HCT116 (cell line): Measurements from ENCODE around the gene PLA2G5. TPM values are rescaled to one million over a fixed set of nuclear protein-coding genes. Genes with fewer than 3 reads are reported as not detected.

ENCODE experiments used
- ATAC-seq: fragments of 200-7000 bp; cut with Tn5 transposase; 2 replicates; pipeline ENCODE4 v1.9.1; 2020; ENCODE audit warnings: mild to moderate bottlenecking, moderate library complexity
- BruUV-seq: library from RNA; stranded (reverse); fragments of 400-500 nt; replicated peaks from 2 replicates; lab custom pipeline; 2021; lab: Mats Ljungman, UMichigan
- CTCF ChIA-PET: fragments of 300-600 bp; sonication (Branson Sonifier 250); formaldehyde crosslinking; loops from one replicate; lab custom pipeline; 2021; ENCODE audit warnings: antibody characterized with exemption; lab: Charles Lee
- POLR2A ChIA-PET: fragments of 300-600, 350-600 bp; sonication (Branson Sonifier 250); formaldehyde crosslinking; loops from one replicate; lab custom pipeline; 2021; ENCODE audit warnings: antibody characterized with exemption; lab: Charles Lee
- RAD21 ChIA-PET, 2 experiments: fragments of 300-600 bp; sonication (Branson Sonifier 250); formaldehyde crosslinking; loops; one replicate each; lab custom pipeline; 2023; ENCODE audit warnings: low total read pairs in 2 of 2; ENCODE audit not compliant: uncharacterized antibody in 2 of 2, unreplicated experiment in 2 of 2, low non-redundant PET in 1 of 2; lab: Charles Lee
- DNase-seq: peaks from one replicate; pipeline ENCODE4 v3.0.0-alpha.2; 2010; ENCODE audit warnings: low read depth, low spot score
- H2AFZ ChIP-seq: fragments of 200-600 bp; shearing (Covaris generic), sonication (generic); 2 replicates; pipeline ENCODE4 v1.6.1; 2017; ENCODE audit warnings: low read depth, mixed run types, mixed read lengths, antibody characterized with exemption, low read length; ENCODE audit not compliant: poor library complexity, severe bottlenecking
- H3K27ac ChIP-seq: 2 replicates; pipeline ENCODE4 v1.5.1; 2012; ENCODE audit warnings: low read depth, low read length
- H3K27me3 ChIP-seq: fragments of 200-600 bp; sonication (generic); 2 replicates; pipeline ENCODE4 v1.6.1; 2016; ENCODE audit warnings: mixed run types, low read length, mixed read lengths; ENCODE audit not compliant: insufficient read depth
- H3K36me3 ChIP-seq, 2 experiments: fragments of 200-500 bp in 1 of 2; fragments of 200-600 bp in 1 of 2; sonication (Bioruptor generic) in 1 of 2; sonication (generic) in 1 of 2; 2 replicates each; pipeline versions ENCODE4 v1.5.1 to v1.6.1; 2014 to 2016; ENCODE audit warnings: low read length in 2 of 2, inconsistent platforms in 1 of 2, mixed read lengths in 1 of 2, mixed run types in 1 of 2; ENCODE audit not compliant: insufficient read depth in 2 of 2, control insufficient read depth in 1 of 2
- H3K4me1 ChIP-seq, 2 experiments: fragments of 200-600 bp in 1 of 2; sonication (generic) in 1 of 2; 2 replicates each; pipeline versions ENCODE4 v1.5.1 to v1.6.1; 2012 to 2017; ENCODE audit warnings: low read length in 2 of 2, inconsistent platforms in 1 of 2, mild to moderate bottlenecking in 1 of 2, mixed read lengths in 1 of 2, mixed run types in 1 of 2, moderate library complexity in 1 of 2; ENCODE audit not compliant: insufficient read depth in 2 of 2, control insufficient read depth in 1 of 2
- H3K4me2 ChIP-seq: fragments of 200-600 bp; sonication (generic); 2 replicates; pipeline ENCODE4 v1.6.1; 2017; ENCODE audit warnings: mixed run types, low read length, mixed read lengths
- H3K4me3 ChIP-seq, 2 experiments: fragments of 200-600 bp in 1 of 2; sonication (generic) in 1 of 2; replicated peaks in 1 of 2; 2 replicates each; pipeline ENCODE4 v1.5.1; 2011 to 2016; ENCODE audit warnings: low read length in 2 of 2, control low read depth in 1 of 2, low read depth in 1 of 2, mild to moderate bottlenecking in 1 of 2, mixed read lengths in 1 of 2, mixed run types in 1 of 2
- H3K79me2 ChIP-seq: fragments of 200-600 bp; sonication (generic); 2 replicates; pipeline ENCODE4 v1.6.1; 2017; ENCODE audit warnings: mild to moderate bottlenecking, mixed run types, low read length, moderate library complexity, mixed read lengths; ENCODE audit not compliant: insufficient read depth
- H3K9ac ChIP-seq: fragments of 200-600 bp; sonication (generic); 2 replicates; pipeline ENCODE4 v1.6.1; 2016; ENCODE audit warnings: low read length, mixed read lengths
- H3K9me2 ChIP-seq: fragments of 200-600 bp; sonication (generic), shearing (Covaris generic); 2 replicates; pipeline ENCODE4 v1.6.1; 2017; ENCODE audit warnings: mixed run types, mild to moderate bottlenecking, moderate library complexity; ENCODE audit not compliant: insufficient read depth
- H3K9me3 ChIP-seq, 2 experiments: fragments of 200-500 bp in 1 of 2; fragments of 200-600 bp in 1 of 2; sonication (Bioruptor generic) in 1 of 2; sonication (generic) in 1 of 2; 2 replicates each; pipeline ENCODE4 v1.6.1; 2014 to 2017; ENCODE audit warnings: low read length in 2 of 2, mixed read lengths in 2 of 2, inconsistent platforms in 1 of 2, low read depth in 1 of 2, mild to moderate bottlenecking in 1 of 2, mixed run types in 1 of 2, moderate library complexity in 1 of 2; ENCODE audit not compliant: control insufficient read depth in 1 of 2, insufficient read depth in 1 of 2
- H4K20me1 ChIP-seq: fragments of 200-600 bp; sonication (generic), shearing (Covaris generic); 2 replicates; pipeline ENCODE4 v1.6.1; 2017; ENCODE audit warnings: mixed run types, mild to moderate bottlenecking, moderate library complexity; ENCODE audit not compliant: insufficient read depth
- CEBPB ChIP-seq: IDR thresholded peaks from 2 replicates; pipeline ENCODE4 v1.6.1; 2012; ENCODE audit warnings: low read depth
- EGR1 ChIP-seq: IDR thresholded peaks from 2 replicates; pipeline ENCODE4 v1.6.1; 2012; ENCODE audit warnings: low read depth
- EZH2 ChIP-seq: fragments of 200-600 bp; sonication (generic); IDR thresholded peaks from 2 replicates; pipeline ENCODE4 v1.6.1; 2017; ENCODE audit warnings: antibody characterized with exemption, mixed run types
- EZH2phosphoT487 ChIP-seq: fragments of 200-600 bp; IDR thresholded peaks from 2 replicates; pipeline ENCODE4 v1.6.1; 2018; ENCODE audit warnings: antibody characterized with exemption, borderline replicate concordance
- FOSL1 ChIP-seq: IDR thresholded peaks from 2 replicates; pipeline ENCODE4 v1.6.1; 2012; ENCODE audit warnings: low read depth
- JUND ChIP-seq: IDR thresholded peaks from 2 replicates; pipeline ENCODE4 v1.6.1; 2012
- MAX ChIP-seq: IDR thresholded peaks from 2 replicates; pipeline ENCODE4 v1.6.1; 2012
- SIN3A ChIP-seq: IDR thresholded peaks from 2 replicates; pipeline ENCODE4 v1.6.1; 2012; ENCODE audit warnings: low read depth
- SP1 ChIP-seq: IDR thresholded peaks from 2 replicates; pipeline ENCODE4 v1.6.1; 2012; ENCODE audit warnings: low read depth
- TCF7L2 ChIP-seq: IDR thresholded peaks from 2 replicates; pipeline ENCODE4 v1.7.0; 2011; ENCODE audit warnings: borderline replicate concordance, inconsistent platforms; ENCODE audit not compliant: insufficient read depth, insufficient read length; ENCODE audit errors: extremely low read depth
- YY1 ChIP-seq: IDR thresholded peaks from 2 replicates; pipeline ENCODE4 v1.6.1; 2011; ENCODE audit warnings: low read length, low read depth, moderate library complexity, mild to moderate bottlenecking; ENCODE audit not compliant: insufficient replicate concordance; ENCODE audit errors: extremely low read depth
- ZBTB33 ChIP-seq: IDR thresholded peaks from 2 replicates; pipeline ENCODE4 v1.6.1; 2011; ENCODE audit warnings: mild to moderate bottlenecking, low read length, moderate library complexity; ENCODE audit not compliant: insufficient replicate concordance; ENCODE audit errors: extremely low read depth
- ZFX ChIP-seq: fragments of 450-650 bp; IDR thresholded peaks from 2 replicates; pipeline ENCODE4 v1.6.1; 2017
- ZNF274 ChIP-seq: fragments of 200-500 bp; sonication (Bioruptor generic); IDR thresholded peaks from 2 replicates; pipeline ENCODE4 v1.6.1; 2014; ENCODE audit warnings: mild to moderate bottlenecking, low read depth, low read length, inconsistent platforms
- intact Hi-C: fragments of 100-400 bp; cut with micrococcal nuclease; formaldehyde crosslinking; loops from 2 replicates; pipeline ENCODE4 v1.10.0; 2022
- total RNA-seq: library from RNA; stranded (reverse); gene quantifications from one replicate; pipeline ENCODE4 v1.2.1, GENCODE V29; 2021; ENCODE audit not compliant: unreplicated experiment
- TF ChIP-seq, protein P1 (sequence below): IDR thresholded peaks from 2 replicates; pipeline ENCODE4 v1.6.1; 2012
- TF ChIP-seq, protein P2 (sequence below): IDR thresholded peaks from 2 replicates; pipeline ENCODE4 v1.6.1; 2012; ENCODE audit warnings: low read depth

Gene PLA2G5
- total RNA-seq, 1 experiment from 2014 or later, result not detected

DNA sequence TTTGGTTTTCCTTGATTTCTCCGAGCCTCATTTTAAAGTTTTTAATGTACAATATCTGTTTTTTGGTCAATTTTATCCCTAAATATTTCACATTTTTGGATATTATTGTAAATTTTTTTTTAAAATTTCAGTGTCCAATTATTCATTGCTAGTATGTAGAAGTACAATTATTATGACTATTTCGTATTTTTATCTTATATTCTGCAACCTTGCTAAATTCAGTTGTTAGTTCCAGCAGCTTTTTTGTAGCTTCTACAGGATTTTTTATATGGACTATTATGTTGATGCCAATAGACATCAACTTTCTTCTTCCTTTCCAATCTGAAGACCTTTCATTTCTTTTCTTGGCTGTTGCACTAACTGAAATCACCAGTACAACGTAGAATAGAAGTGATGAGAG lies 65.0 kb downstream of the PLA2G5 start:
- no TSS peak for BruUV-seq
- Histone ChIP-seq H3K79me2 (no peaks in the 10 kb centered on the region), H3K4me1 (peaks cover 4 to 11% of the 10 kb centered on the region in 2 experiments; a peak in 3 of 4 replicates), H3K27ac (no peak overlapping the region), H2AFZ (no peak overlapping the region), H3K27me3 (no peaks in the 10 kb centered on the region), H3K4me3 (no peak overlapping the region), H3K36me3 (no peaks in the 10 kb centered on the region), H3K9me2 (no peaks in the 10 kb centered on the region), H3K4me2 (no peak overlapping the region), H3K9me3 (no peaks in the 10 kb centered on the region), H3K9ac (no peak overlapping the region), H4K20me1 (no peaks in the 10 kb centered on the region)
- POLR2A ChIA-PET, result no interaction called here
- no peak for DNase-seq
- CTCF ChIA-PET, result no interaction called here
- intact Hi-C loops, result no loop called here
- RAD21 ChIA-PET, result no interaction called here
- ATAC-seq, result no peak
- TF ChIP-seq FOSL1, result no peak
- no peak for TF ChIP-seq SP1
- TF ChIP-seq JUND, result no peak
- TF ChIP-seq EZH2phosphoT487, result no peak
- TF ChIP-seq ZBTB33, result no peak
- no peak for TF ChIP-seq ZFX
- TF ChIP-seq ZNF274, result no peak
- TF ChIP-seq EGR1, result no peak
- no peak for TF ChIP-seq CEBPB
- TF ChIP-seq MAX, result no peak
- TF ChIP-seq YY1, result no peak
- no peak for TF ChIP-seq EZH2
- TF ChIP-seq, protein P1, sequence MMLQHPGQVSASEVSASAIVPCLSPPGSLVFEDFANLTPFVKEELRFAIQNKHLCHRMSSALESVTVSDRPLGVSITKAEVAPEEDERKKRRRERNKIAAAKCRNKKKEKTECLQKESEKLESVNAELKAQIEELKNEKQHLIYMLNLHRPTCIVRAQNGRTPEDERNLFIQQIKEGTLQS, result no peak
- TF ChIP-seq SIN3A, result no peak
- no peak for TF ChIP-seq TCF7L2
- TF ChIP-seq, protein P2, sequence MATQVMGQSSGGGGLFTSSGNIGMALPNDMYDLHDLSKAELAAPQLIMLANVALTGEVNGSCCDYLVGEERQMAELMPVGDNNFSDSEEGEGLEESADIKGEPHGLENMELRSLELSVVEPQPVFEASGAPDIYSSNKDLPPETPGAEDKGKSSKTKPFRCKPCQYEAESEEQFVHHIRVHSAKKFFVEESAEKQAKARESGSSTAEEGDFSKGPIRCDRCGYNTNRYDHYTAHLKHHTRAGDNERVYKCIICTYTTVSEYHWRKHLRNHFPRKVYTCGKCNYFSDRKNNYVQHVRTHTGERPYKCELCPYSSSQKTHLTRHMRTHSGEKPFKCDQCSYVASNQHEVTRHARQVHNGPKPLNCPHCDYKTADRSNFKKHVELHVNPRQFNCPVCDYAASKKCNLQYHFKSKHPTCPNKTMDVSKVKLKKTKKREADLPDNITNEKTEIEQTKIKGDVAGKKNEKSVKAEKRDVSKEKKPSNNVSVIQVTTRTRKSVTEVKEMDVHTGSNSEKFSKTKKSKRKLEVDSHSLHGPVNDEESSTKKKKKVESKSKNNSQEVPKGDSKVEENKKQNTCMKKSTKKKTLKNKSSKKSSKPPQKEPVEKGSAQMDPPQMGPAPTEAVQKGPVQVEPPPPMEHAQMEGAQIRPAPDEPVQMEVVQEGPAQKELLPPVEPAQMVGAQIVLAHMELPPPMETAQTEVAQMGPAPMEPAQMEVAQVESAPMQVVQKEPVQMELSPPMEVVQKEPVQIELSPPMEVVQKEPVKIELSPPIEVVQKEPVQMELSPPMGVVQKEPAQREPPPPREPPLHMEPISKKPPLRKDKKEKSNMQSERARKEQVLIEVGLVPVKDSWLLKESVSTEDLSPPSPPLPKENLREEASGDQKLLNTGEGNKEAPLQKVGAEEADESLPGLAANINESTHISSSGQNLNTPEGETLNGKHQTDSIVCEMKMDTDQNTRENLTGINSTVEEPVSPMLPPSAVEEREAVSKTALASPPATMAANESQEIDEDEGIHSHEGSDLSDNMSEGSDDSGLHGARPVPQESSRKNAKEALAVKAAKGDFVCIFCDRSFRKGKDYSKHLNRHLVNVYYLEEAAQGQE, result no peak
